Activated CD4-positive, alpha-beta T cell treated with anti-CD3 and anti-CD28 coated beads, Interleukin-2, amount 50 U/mL, for 24 hours (primary cell): Measurements from ENCODE around the gene SUPT3H.
"Not testable (repeated sequence)": the region's sequence is repeated elsewhere in the genome, so short reads cannot be mapped to it uniquely, and the experiment has no call there.

Experiments used
- DNase-seq, 2 donors: peaks; one replicate each; pipeline ENCODE4 v3.0.0-alpha.2; 2020; ENCODE audit warnings: low read depth in 1 of 2, low spot score in 1 of 2

Gene SUPT3H

GRCh38 chr6:44915111-44915510, 462.6 kb downstream of the SUPT3H start:
- DNase-seq = no peak

GRCh38 chr6:44914141-44914540, 463.6 kb downstream of the SUPT3H start:
- DNase-seq = no peak

DNA sequence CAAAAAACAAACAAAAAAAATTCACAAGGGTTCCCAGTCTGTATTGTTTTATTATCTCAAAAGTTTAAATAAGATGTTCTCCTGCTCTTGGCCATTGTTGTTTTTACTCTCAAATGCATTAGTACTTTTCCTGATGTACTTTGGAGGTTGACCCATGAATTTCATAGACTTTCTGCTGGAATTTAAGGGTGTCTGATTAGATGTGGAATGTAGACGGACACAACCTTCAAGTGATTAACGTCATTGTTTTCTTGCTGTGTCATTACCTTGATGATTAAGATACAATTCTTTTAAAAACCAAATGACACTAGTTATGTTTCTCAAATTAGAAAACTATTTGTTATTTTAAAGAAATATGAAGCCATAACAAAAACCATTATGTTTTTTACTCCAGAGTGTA, 471.0 kb downstream of the SUPT3H start:
- no peak for DNase-seq

GRCh38 chr6:44900358-44900757, 477.4 kb downstream of the SUPT3H start:
- DNase-seq = not testable (repeated sequence)

GRCh38 chr6:44898296-44898930, 479.3 kb downstream of the SUPT3H start:
- DNase-seq = no peak

- no peak for DNase-seq
These were observed 480.4 kb downstream of the SUPT3H start for GRCh38 chr6:44897316-44897715.

DNA sequence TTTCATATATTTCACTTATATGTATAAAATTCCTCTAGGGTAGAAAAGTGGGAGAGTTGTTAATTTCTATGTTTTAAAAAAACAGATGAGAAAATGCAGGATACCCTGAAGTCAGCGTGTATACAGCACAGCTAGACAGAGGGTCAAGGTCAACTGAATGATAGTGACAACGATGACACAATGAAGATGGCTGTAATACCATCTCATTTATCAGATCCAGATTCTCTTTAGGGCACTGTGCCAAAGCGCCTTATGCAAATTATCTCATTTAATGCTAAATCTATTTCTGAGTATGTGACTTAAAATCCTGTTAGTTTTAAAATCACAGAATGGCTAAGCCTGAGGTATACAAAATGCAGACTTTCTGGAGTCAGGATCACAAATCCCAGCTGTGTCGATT, 481.0 kb downstream of the SUPT3H start:
- no peak for DNase-seq

DNA sequence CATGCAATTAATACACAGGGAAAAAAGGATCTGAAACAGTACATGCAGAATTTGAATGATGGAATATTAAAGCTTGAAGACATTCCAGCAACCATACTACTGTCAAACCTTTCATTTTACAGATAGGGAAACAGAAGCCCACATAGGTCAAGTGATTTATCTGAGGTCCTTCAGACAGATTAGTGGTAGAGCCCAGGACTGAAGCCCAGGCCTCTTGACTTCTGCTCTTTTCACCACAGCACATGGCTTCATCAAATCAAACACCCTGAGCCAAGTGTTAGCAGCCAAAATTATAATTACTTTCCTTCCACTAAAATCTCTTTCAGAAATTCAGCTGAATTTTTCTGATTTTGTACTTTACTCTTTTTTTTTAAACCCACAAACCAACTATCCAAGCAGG, 485.2 kb downstream of the SUPT3H start:
- no peak for DNase-seq

- not testable (repeated sequence) for DNase-seq
These were observed 498.7 kb downstream of the SUPT3H start for GRCh38 chr6:44879071-44879470.

DNA sequence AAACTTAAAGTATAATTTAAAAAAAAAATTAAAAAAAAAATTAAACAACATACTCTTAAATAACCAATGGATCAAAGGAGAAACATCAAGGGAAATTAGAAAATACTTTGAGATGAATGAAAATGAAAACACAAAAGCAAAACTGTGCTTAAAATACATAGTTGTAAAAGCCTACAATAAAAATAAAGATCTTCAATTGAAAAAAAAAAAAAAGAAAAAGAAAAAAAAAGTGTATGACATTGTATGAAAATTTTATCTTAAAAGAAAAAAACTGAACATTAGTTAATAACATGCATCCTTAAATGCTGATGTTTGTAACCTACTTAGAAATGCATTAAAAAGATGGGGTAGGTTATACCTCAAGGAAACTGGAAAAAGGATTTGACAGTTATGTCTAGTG, 501.1 kb downstream of the SUPT3H start:
- DNase-seq = not testable (repeated sequence)

- no peak for DNase-seq
These were observed 508.3 kb downstream of the SUPT3H start for GRCh38 chr6:44869321-44869897.

DNA sequence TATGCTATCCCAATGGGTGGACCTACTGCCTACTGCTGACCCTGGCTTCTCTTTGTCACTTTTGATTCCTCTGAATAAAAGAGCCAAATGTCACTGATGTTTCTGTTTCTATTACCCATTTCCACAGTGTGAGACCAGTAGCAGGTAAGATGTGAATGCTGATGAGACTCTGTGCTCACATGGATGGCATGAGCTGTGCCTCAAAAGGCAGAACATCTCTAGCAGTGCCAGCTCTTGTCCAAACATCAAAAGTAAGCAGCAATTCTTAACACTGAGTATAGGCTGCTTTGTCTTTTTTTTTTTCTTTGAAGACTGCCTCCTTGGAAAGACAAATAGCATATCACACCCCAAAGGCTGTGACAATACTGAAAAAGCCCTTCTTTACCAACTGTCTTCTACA, 508.8 kb downstream of the SUPT3H start:
- DNase-seq = no peak

GRCh38 chr6:44868335-44868668, 509.4 kb downstream of the SUPT3H start:
- no peak for DNase-seq

GRCh38 chr6:44867571-44868334, 510.0 kb downstream of the SUPT3H start:
- DNase-seq = no peak

DNA sequence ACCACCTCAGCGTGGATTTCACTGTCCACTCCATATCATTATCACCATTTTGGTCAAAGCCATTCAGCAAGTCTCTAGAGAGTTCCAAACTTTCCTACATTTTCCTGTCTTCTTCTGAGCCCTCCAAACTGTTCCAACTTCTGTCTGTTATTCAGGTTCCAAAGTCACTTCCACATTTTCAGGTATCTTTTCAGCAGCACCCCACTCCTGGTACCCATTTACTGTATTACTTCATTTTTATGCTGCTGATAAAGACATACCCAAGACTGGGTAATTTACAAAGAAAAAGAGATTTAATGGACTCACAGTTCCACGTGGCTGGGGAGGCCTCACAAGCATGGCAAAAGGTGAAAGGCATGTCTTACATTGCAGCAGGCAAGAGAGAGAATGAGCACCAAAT, 512.5 kb downstream of the SUPT3H start:
- not testable (repeated sequence) for DNase-seq

GRCh38 chr6:44859901-44860410, 517.8 kb downstream of the SUPT3H start:
- no peak for DNase-seq

- no peak for DNase-seq
These were observed 518.7 kb downstream of the SUPT3H start for GRCh38 chr6:44858998-44859397.

DNA sequence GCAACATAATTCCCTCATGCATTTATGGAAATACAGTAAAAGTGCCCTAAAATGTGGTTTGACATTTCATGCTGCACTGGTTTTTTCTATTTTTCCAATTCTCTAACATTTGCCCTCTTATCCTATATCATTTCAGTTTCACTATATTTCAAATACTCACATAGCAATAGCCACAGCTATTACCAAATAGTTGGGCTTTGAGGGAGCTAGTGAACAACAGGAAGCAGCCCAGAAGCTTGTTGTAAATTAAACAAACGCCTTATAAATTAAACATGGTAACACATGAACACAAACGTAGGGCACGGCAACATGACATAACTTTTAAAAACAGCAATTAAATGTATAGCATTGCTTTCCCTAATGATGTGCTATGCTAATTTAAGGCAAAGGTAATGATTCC, 521.3 kb downstream of the SUPT3H start:
- DNase-seq = no peak

- no peak for DNase-seq
These were observed 521.9 kb downstream of the SUPT3H start for GRCh38 chr6:44855562-44856411.

GRCh38 chr6:44854712-44855443, 522.9 kb downstream of the SUPT3H start:
- DNase-seq = no peak

GRCh38 chr6:44851176-44851575, 526.6 kb downstream of the SUPT3H start:
- DNase-seq = no peak
